ENCODE data around the gene PEX14. TPM values are rescaled to one million over a fixed set of nuclear protein-coding genes. Genes with fewer than 3 reads are reported as not detected.
A peak's percentile ranks its signal among the peaks of the same experiment; 100 is the strongest.
"Not testable (repeated sequence)": the region's sequence is repeated elsewhere in the genome, so short reads cannot be mapped to it uniquely, and the experiment has no call there.

Gene PEX14
- total RNA-seq, 5 donors from 2014 or later (not counting 1 experiment from before 2014, with no cell fraction given): 22.3 to 24.5 (median 22.7) TPM

DNA sequence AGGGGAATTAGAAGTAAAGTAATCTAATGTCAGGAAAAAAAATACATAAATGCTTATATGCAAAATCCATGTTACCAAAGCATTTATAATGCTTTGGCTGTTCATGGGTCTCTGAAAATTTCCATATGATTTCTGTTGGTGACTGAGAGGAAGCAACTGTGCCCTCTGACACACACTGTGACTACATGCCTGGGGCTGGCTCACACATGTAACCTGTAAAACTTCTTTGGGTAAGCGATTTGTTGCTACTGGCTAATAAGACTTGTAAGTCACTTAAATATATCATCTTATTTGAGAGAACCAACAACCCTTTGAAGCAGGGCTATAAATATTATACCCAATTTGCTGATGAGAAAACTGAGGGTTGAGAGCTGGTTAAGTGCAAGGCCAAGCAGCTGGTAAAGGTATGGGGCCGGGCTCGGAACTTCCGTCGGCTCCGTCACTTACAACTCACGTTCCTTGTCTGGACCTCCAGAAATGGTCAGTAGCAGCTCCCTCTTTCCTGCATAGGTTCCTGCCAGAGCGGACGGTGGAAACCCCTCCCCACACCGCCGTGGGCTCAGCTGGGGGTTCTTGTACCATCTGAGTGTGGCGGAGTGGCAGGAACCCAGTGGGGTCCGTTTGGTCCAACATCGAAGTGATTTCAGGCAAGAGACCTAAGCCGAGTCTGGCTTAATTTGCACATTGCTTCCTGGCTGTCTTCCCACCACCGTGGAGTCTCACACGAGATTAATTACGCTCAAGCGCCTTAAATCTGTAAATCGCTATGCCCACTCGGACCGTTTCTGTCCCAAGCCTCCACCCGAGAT, 3.1 kb upstream of the PEX14 start:
- Histone ChIP-seq H3K27me3 (replicated peaks in 1 of 2; ENCODE audit: control insufficient read depth in 2 of 2, extremely low read depth in 1 of 2, insufficient read depth in 2 of 2, low read length in 1 of 2) (no peaks in the 10 kb centered on the region), H3K4me3 (ENCODE audit: control insufficient read depth in 1 of 2, extremely low read depth in 1 of 2, low read length in 1 of 2) (peak overlapping the region; percentile 49 to 79), H3K27ac (ENCODE audit: low read length) (peak overlapping the region; percentile 37), H3K9me3 (no peaks in the 10 kb centered on the region), H3K4me1 (ENCODE audit: control insufficient read depth in 1 of 2, extremely low read depth in 1 of 2, insufficient read depth in 2 of 2, low read length in 2 of 2) (peaks cover 15 to 41% of the 10 kb centered on the region in 2 experiments), H3K36me3 (ENCODE audit: control insufficient read depth in 2 of 2, extremely low read depth in 1 of 2, insufficient read depth in 1 of 2, low read length in 1 of 2) (peaks cover 6 to 20% of the 10 kb centered on the region in 2 donors)
- ChIA-PET CTCF (no interaction called here), POLR2A (no interaction called here)
- peak overlapping the region; percentile 92 to 99 (median 94) for H3K4me3 Mint-ChIP-seq
- no peaks in the 10 kb centered on the region for H3K27me3 Mint-ChIP-seq
- peak; percentile 4 to 5 (median 4) for ATAC-seq (replicated peaks in 1 of 4)
- H3K4me1 Mint-ChIP-seq: peaks cover 40 to 53% (median 40%) of the 10 kb centered on the region in 3 donors
- peak overlapping the region; percentile 85 to 93 for H3K27ac Mint-ChIP-seq
- peaks cover 17% of the 10 kb centered on the region for H3K36me3 Mint-ChIP-seq
- 20% methylated on average over 22 of the region's 23 CpGs for WGBS (ENCODE audit: insufficient coverage)
- no peaks in the 10 kb centered on the region for H3K9me3 Mint-ChIP-seq
- peak in 1 of 35 experiments; percentile 1 for DNase-seq

DNA sequence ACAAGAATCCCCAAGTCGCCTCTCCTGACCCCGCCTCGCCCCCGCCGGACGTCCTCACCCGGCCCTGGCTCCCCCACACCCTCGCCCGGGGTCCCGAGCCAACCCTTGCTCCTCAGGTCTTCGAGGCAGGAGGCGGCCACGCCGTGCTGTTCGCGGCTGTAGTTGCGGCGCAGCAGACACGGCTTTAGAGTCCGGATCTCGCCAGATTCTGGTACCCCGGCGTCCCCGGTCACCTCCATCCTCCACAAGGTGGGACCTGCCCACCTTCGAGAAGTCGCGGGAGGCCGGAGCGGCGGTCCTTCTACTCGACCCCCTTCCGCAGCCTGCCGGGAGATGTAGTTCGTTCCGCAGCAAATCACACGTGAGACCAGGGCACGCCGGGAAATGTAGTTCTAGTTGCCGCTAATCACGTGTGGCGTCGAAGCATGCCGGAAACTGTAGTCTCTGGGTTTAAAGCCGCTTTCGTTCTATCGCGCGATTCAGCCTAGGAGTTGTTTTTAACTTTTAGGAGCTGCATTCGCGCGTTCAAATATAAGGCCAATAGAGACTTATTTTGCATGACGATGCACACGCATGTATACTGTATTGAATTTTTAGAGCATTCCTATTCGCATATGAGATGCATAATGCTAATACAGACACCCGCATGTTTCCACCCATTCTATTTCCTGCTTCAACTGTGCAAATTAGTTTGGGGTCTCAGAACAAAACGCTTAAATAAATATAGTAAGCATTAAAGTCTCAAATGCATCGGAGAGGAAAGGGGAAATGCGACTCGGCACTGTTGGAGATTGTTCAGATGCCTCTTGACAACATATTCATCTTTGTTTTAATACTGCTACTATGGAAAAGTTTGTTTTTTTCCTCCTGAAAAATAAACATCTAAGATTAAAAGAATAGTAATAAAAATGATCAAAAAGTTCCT, 2.3 kb upstream of the PEX14 start, which contains the start of gene DFFA:
Gene DFFA, minus strand, starts transcription at position 310 of the 925 bp plus-strand sequence. Its CDS starts 71 bp downstream, at position 239.
- Mint-ChIP-seq H3K4me3 (peak within 1 kb of the TSS; percentile 92 to 99 (median 94)), H3K27me3 (no peaks in the 10 kb centered on the region), H3K9me3 (no peaks in the 10 kb centered on the region), H3K27ac (peak within 1 kb of the TSS; percentile 85 to 93), H3K4me1 (peaks cover 44 to 54% (median 45%) of the 10 kb centered on the region in 3 donors), H3K36me3 (peaks cover 14% of the 10 kb centered on the region)
- ChIA-PET POLR2A (interaction anchor here (0.6 kb wide), 2 partner anchors 9 to 28 kb away, joined by 6 to 12 read pairs; no protein-coding TSS in a partner anchor), CTCF (no interaction called here)
- no peaks in the 10 kb centered on the region for H3K27me3 ChIP-seq (replicated peaks in 1 of 2; ENCODE audit: control insufficient read depth in 2 of 2, extremely low read depth in 1 of 2, insufficient read depth in 2 of 2, low read length in 1 of 2)
- ATAC-seq (replicated peaks in 1 of 4) (peak; percentile 86 to 90 (median 87)), DNase-seq (peak; percentile 77 to 96 (median 90))
- 0% methylated on average over 48 of the region's 59 CpGs for WGBS (ENCODE audit: insufficient coverage)
- no peaks in the 10 kb centered on the region for H3K9me3 ChIP-seq
- H3K36me3 ChIP-seq (ENCODE audit: control insufficient read depth in 2 of 2, extremely low read depth in 1 of 2, insufficient read depth in 1 of 2, low read length in 1 of 2): peaks cover 6 to 16% of the 10 kb centered on the region in 2 donors
- peaks cover 15 to 43% of the 10 kb centered on the region in 2 experiments for H3K4me1 ChIP-seq (ENCODE audit: control insufficient read depth in 1 of 2, extremely low read depth in 1 of 2, insufficient read depth in 2 of 2, low read length in 2 of 2)
- H3K27ac ChIP-seq (ENCODE audit: low read length): peak within 1 kb of the TSS; percentile 37
- H3K4me3 ChIP-seq (ENCODE audit: control insufficient read depth in 1 of 2, extremely low read depth in 1 of 2, low read length in 1 of 2): peak within 1 kb of the TSS; percentile 49 to 79

DNA sequence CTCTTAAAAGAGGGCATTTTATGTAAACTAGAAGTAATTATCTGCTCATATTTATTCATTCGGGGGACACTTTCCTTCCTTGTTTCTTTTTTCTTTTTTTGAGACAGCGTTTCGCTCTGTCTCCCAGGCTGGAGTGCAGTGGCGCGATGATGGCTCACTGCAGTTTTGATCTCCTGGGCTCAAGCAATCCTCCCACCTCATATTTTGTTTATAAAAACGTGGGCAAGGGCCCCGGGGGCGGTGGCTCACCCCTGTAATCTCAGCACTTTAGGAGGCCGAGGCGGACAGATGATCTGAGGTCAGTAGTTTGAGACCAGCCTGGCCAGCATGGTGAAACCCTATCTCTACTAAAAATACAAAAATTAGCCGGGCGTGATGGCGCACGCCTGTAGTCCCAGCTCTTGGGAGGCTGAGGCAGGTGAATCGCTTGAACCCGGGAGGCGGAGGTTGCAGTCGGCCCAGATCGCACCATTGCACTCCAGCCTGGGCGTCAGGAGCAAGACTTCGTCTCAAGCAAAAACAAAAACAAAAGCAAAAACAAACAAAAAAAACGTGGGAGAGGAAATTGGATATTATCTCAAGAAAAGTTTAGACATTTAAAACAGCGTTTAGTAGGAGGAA, 1.5 kb upstream of the PEX14 start:
- Mint-ChIP-seq H3K27me3 (no peaks in the 10 kb centered on the region), H3K4me1 (peaks cover 46 to 49% (median 47%) of the 10 kb centered on the region in 3 donors), H3K27ac (peak overlapping the region in 1 of 2 donors; percentile 85), H3K4me3 (peak overlapping the region; percentile 92 to 99 (median 94)), H3K9me3 (no peaks in the 10 kb centered on the region), H3K36me3 (peaks cover 7% of the 10 kb centered on the region)
- peaks cover 6 to 10% of the 10 kb centered on the region in 2 donors for H3K36me3 ChIP-seq (ENCODE audit: control insufficient read depth in 2 of 2, extremely low read depth in 1 of 2, insufficient read depth in 1 of 2, low read length in 1 of 2)
- H3K27ac ChIP-seq (ENCODE audit: low read length): no peak overlapping the region
- H3K4me3 ChIP-seq (ENCODE audit: control insufficient read depth in 1 of 2, extremely low read depth in 1 of 2, low read length in 1 of 2): no peak overlapping the region
- DNase-seq: no peak
- no peaks in the 10 kb centered on the region for H3K9me3 ChIP-seq
- H3K27me3 ChIP-seq (replicated peaks in 1 of 2; ENCODE audit: control insufficient read depth in 2 of 2, extremely low read depth in 1 of 2, insufficient read depth in 2 of 2, low read length in 1 of 2): no peaks in the 10 kb centered on the region
- H3K4me1 ChIP-seq (ENCODE audit: control insufficient read depth in 1 of 2, extremely low read depth in 1 of 2, insufficient read depth in 2 of 2, low read length in 2 of 2): peaks cover 15 to 43% of the 10 kb centered on the region in 2 experiments
- ATAC-seq (replicated peaks in 1 of 4): no peak
- WGBS (ENCODE audit: insufficient coverage): 92% methylated on average over 9 of the region's 23 CpGs
- POLR2A ChIA-PET: interaction anchor here in 1 of 2 donors (0.6 kb wide), 1 partner anchor 8 kb away, joined by 12 read pairs; no protein-coding TSS in a partner anchor
- CTCF ChIA-PET: no interaction called here

DNA sequence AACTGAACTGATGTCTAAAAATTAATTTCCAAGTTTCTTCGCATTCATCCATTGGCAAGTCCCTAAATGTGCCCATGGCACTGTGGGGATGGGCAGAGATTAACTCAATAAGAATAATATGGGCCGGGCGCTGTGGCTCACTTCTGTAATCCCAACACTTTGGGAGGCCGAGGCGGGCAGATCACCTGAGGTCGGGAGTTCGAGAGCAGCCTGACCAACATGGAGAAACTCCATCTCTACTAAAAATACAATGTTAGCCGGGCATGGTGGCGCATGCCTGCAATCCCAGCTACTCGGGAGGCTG, 489 bp upstream of the PEX14 start:
- peaks cover 48 to 55% (median 49%) of the 10 kb centered on the region in 3 donors for H3K4me1 Mint-ChIP-seq
- H3K4me1 ChIP-seq (ENCODE audit: control insufficient read depth in 1 of 2, extremely low read depth in 1 of 2, insufficient read depth in 2 of 2, low read length in 2 of 2): peaks cover 15 to 43% of the 10 kb centered on the region in 2 experiments
- POLR2A ChIA-PET: interaction anchor here in 1 of 2 donors (0.6 kb wide), 1 partner anchor 22 kb away, joined by 3 read pairs; no protein-coding TSS in a partner anchor
- H3K27me3 ChIP-seq (replicated peaks in 1 of 2; ENCODE audit: control insufficient read depth in 2 of 2, extremely low read depth in 1 of 2, insufficient read depth in 2 of 2, low read length in 1 of 2); H3K27me3 Mint-ChIP-seq; ATAC-seq (replicated peaks in 1 of 4); H3K36me3 ChIP-seq (ENCODE audit: control insufficient read depth in 2 of 2, extremely low read depth in 1 of 2, insufficient read depth in 1 of 2, low read length in 1 of 2); H3K9me3 Mint-ChIP-seq; H3K36me3 Mint-ChIP-seq; H3K9me3 ChIP-seq; DNase-seq; CTCF ChIA-PET; H3K27ac ChIP-seq (ENCODE audit: low read length): not testable (repeated sequence)
- WGBS (ENCODE audit: insufficient coverage): 100% methylated on average over 5 of the region's 10 CpGs
- peak overlapping the region; percentile 83 to 97 (median 95) for H3K4me3 Mint-ChIP-seq
- peak overlapping the region; percentile 82 to 85 for H3K27ac Mint-ChIP-seq
- H3K4me3 ChIP-seq (ENCODE audit: control insufficient read depth in 1 of 2, extremely low read depth in 1 of 2, low read length in 1 of 2): peak overlapping the region; percentile 74 to 76

DNA sequence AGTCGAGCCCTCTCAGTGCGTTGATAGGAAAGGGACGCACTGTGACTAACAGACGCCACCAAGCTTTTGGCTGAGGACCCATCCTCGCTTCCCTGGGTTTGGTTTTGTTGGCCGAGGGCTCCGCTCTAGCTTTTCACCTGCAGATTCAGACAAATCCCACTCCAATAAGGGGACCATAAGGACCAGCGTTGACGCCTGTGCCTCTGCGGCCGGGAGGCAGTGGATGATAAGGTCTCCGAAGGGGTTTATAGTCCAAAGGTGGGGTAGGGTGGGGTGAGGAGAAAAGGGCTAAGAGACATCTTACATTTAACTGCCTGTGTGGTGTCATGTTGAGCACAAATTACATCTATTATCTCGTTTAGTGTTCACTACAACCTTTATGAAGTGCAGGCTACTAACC, 760 bp downstream of the PEX14 start:
- Histone ChIP-seq H3K27ac (ENCODE audit: low read length) (peak overlapping the region; percentile 50), H3K4me1 (ENCODE audit: control insufficient read depth in 1 of 2, extremely low read depth in 1 of 2, insufficient read depth in 2 of 2, low read length in 2 of 2) (peaks cover 15 to 43% of the 10 kb centered on the region in 2 experiments), H3K9me3 (no peaks in the 10 kb centered on the region), H3K4me3 (ENCODE audit: control insufficient read depth in 1 of 2, extremely low read depth in 1 of 2, low read length in 1 of 2) (peak overlapping the region; percentile 74 to 76), H3K27me3 (replicated peaks in 1 of 2; ENCODE audit: control insufficient read depth in 2 of 2, extremely low read depth in 1 of 2, insufficient read depth in 2 of 2, low read length in 1 of 2) (no peaks in the 10 kb centered on the region), H3K36me3 (ENCODE audit: control insufficient read depth in 2 of 2, extremely low read depth in 1 of 2, insufficient read depth in 1 of 2, low read length in 1 of 2) (no peaks in the 10 kb centered on the region)
- ATAC-seq (replicated peaks in 1 of 4): no peak
- no peaks in the 10 kb centered on the region for H3K27me3 Mint-ChIP-seq
- 0% methylated on average over 3 of the region's 13 CpGs for WGBS (ENCODE audit: insufficient coverage)
- ChIA-PET POLR2A (no interaction called here), CTCF (interaction anchor here in 1 of 2 donors (0.6 to 1.0 kb wide), 3 partner anchors 45 to 1331 kb away, joined by 3 to 6 read pairs (median 5); partner anchors contain the start of genes CENPS and CLCN6)
- H3K27ac Mint-ChIP-seq: peak overlapping the region; percentile 84 to 88
- no peak for DNase-seq
- H3K9me3 Mint-ChIP-seq: no peaks in the 10 kb centered on the region
- peak overlapping the region; percentile 93 to 97 (median 95) for H3K4me3 Mint-ChIP-seq
- H3K4me1 Mint-ChIP-seq: peaks cover 52 to 57% (median 54%) of the 10 kb centered on the region in 3 donors
- no peaks in the 10 kb centered on the region for H3K36me3 Mint-ChIP-seq

Data from T-cell (primary cell).